K562 (cell line): Measurements from ENCODE around the gene HLA-DQB1. TPM values are rescaled to one million over a fixed set of nuclear protein-coding genes. Genes with fewer than 3 reads are reported as not detected.

Experiments used
- BRD4 ChIP-seq: fragments of 200-600 bp; sonication (generic); IDR thresholded peaks from 2 replicates; pipeline ENCODE4 v1.6.1; 2017; ENCODE audit warnings: inconsistent platforms
- GATA2 ChIP-seq: sonication (generic); formaldehyde crosslinking; IDR thresholded peaks from 2 replicates; pipeline ENCODE4 v1.4.0; 2020; ENCODE audit warnings: mild to moderate bottlenecking, missing genetic modification reagents
- MCM3 ChIP-seq: fragments of 450-650 bp; IDR thresholded peaks from 2 replicates; pipeline ENCODE4 v1.6.1; 2016
- NR2C2 ChIP-seq, 2 experiments: fragments of 200-800 bp in 1 of 2; sonication (Bioruptor generic) in 1 of 2; sonication (generic) in 1 of 2; formaldehyde crosslinking in 1 of 2; IDR thresholded peaks; 2 replicates each; pipeline versions ENCODE4 v1.6.1 to v1.8.0; 2016 to 2022; ENCODE audit warnings: mild to moderate bottlenecking in 1 of 2, missing compliant biosample characterization in 1 of 2, missing genetic modification characterization in 1 of 2, missing genetic modification reagents in 1 of 2
- ZC3H4 ChIP-seq: sonication (generic); formaldehyde crosslinking; IDR thresholded peaks from 2 replicates; pipeline ENCODE4 v1.9.0; 2021; ENCODE audit warnings: missing genetic modification reagents, borderline replicate concordance
- ZNF274 ChIP-seq: IDR thresholded peaks from 2 replicates; pipeline ENCODE4 v1.6.1; 2011; ENCODE audit warnings: low read depth, mild to moderate bottlenecking, low read length, moderate library complexity, borderline replicate concordance
- ZNF311 ChIP-seq: fragments of 250-450 bp; sonication (Bioruptor Pico); IDR thresholded peaks from 2 replicates; pipeline ENCODE4 v1.4.0; 2020; ENCODE audit warnings: mild to moderate bottlenecking, moderate library complexity
- polyA plus RNA-seq, 8 experiments: library from polyadenylated mRNA; depleted of rRNA in 4 of 8; stranded (reverse) in 5 of 8; unstranded in 3 of 8; fragments of >200 nt; fragmentation: Nextera tagmentation in 2 of 8; fragmentation: Illumina TruSeq in 1 of 8; extraction: Ambion mirVana in 2 of 8; extraction: Trizol in 1 of 8; gene quantifications; 2 replicates each; pipeline versions ENCODE4 v1.2.1 to v1.2.3, GENCODE V29; 2011 to 2014; ENCODE audit warnings: inconsistent platforms in 1 of 8, missing spikeins in 1 of 8
- total RNA-seq, 7 experiments: library from RNA; depleted of rRNA in 6 of 7; stranded (reverse); fragments of >200 nt in 6 of 7; fragmentation: Illumina TruSeq in 2 of 7; extraction: Trizol in 2 of 7; gene quantifications; 2 replicates each; pipeline versions ENCODE4 v1.2.1 to v1.2.3, GENCODE V29; 2011 to 2021; ENCODE audit warnings: low replicate concordance in 1 of 7

Gene HLA-DQB1
- total and polyA plus RNA-seq, 9 of the 15 experiments (the other 6 are each of a cell fraction or from before 2014, with no cell fraction given), result 0.29 TPM; not detected in 8

DNA sequence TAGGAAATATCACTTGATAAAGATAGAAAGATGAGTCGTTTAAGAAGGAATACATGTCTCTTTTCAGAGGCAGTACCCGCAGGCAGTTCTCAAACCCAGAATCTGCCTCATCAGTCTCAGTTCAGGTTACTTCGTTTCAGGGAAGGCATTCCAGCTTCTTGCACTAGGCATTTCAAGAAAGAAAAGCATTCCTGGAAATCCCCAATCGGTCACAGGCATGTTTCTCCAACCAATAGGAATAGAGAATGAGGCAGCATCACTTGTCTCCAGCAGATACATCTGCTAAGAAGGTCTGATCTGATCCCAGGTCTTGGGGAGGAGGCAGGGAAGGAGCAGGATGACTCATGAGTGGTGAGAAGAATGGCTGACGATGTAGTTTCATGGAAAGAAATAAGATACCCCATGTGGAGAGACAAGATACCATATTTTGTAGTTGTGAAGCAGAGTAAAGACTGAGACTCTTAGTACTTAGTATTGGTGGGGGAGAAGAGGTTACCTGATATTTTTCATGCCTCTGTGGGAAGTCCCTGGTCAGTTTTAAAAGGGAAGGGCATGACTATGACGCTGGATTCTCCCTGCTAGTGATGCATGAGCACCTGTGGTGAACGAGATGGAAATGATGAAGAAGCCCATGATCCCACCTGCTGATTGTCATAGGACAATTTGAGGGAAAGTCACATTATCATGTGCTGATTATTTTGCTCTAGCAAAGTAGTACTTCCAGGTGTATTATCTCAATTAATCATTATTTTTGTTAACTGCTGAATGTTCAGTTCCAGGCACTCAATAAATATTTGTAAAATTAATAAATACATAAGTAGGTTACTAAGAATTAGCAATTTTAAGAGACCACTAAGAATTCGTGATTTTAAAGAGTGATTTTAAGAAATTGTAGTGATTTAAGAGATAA, 56.5 kb downstream of the HLA-DQB1 start (continued):
- no peak for TF ChIP-seq ZNF311 (CRISPR knock-in tag)
- TF ChIP-seq MCM3, result no peak
- no peak for TF ChIP-seq BRD4
- no peak for TF ChIP-seq NR2C2 (CRISPR knock-in tag; IDR thresholded peaks at IDR 0.05)
- no peak for TF ChIP-seq NR2C2 (tag; IDR thresholded peaks at IDR 0.05)
- no peak for TF ChIP-seq GATA2 (CRISPR knock-in tag)
- no peak for TF ChIP-seq ZC3H4 (CRISPR knock-in tag)
- TF ChIP-seq ZNF274, result no peak

Other genes starting within 250 kb of the HLA-DQB1 start
Only the 7 nearest of the 11 such genes appear.
- gene HLA-DRB5, start 136.4 kb downstream of the HLA-DQB1 start, total RNA-seq (2014; rRNA removed), result not detected in 2 replicates
- not detected in 2 replicates for gene HLA-DRB5, start 136.4 kb downstream of the HLA-DQB1 start, total RNA-seq (2014; rRNA removed; fragmentation: Illumina TruSeq; extraction: Trizol)
- gene HLA-DRB5, start 136.4 kb downstream of the HLA-DQB1 start, total RNA-seq (2015; rRNA removed; fragmentation: Illumina TruSeq; extraction: Trizol), result not detected in 2 replicates
- 0.27 TPM in 1 of 2 replicates, not detected in the other for gene HLA-DRB5, start 136.4 kb downstream of the HLA-DQB1 start, total RNA-seq (2021)
- gene HLA-DRB5, start 136.4 kb downstream of the HLA-DQB1 start, polyA plus RNA-seq (2011; rRNA removed), result not detected in 2 replicates
- gene HLA-DRB5, start 136.4 kb downstream of the HLA-DQB1 start, polyA plus RNA-seq (2014; fragmentation: Illumina TruSeq; extraction: Trizol), result not detected in 2 replicates
- not detected for gene HLA-DRB5, start 136.4 kb downstream of the HLA-DQB1 start, polyA plus RNA-seq (2014; fragmentation: Nextera tagmentation; extraction: Ambion mirVana)
- not detected in 2 replicates for gene HLA-DRB5, start 136.4 kb downstream of the HLA-DQB1 start, polyA plus RNA-seq (2014; rRNA removed)
- not detected in 2 replicates for gene HLA-DRB1, start 76.8 kb downstream of the HLA-DQB1 start, total RNA-seq (2014; rRNA removed)
- gene HLA-DRB1, start 76.8 kb downstream of the HLA-DQB1 start, total RNA-seq (2014; rRNA removed; fragmentation: Illumina TruSeq; extraction: Trizol), result not detected in 2 replicates
- not detected in 2 replicates for gene HLA-DRB1, start 76.8 kb downstream of the HLA-DQB1 start, total RNA-seq (2015; rRNA removed; fragmentation: Illumina TruSeq; extraction: Trizol)
- gene HLA-DRB1, start 76.8 kb downstream of the HLA-DQB1 start, total RNA-seq (2021), result 0.78 and 1.0 TPM in 2 replicates
- 0.06 TPM in 1 of 2 replicates, not detected in the other for gene HLA-DRB1, start 76.8 kb downstream of the HLA-DQB1 start, polyA plus RNA-seq (2011; rRNA removed)
- gene HLA-DRB1, start 76.8 kb downstream of the HLA-DQB1 start, polyA plus RNA-seq (2014; fragmentation: Illumina TruSeq; extraction: Trizol), result not detected in 2 replicates
- under 1 TPM in 1 of 2 experiments, not detected in 1; 0.06 TPM for gene HLA-DRB1, start 76.8 kb downstream of the HLA-DQB1 start, polyA plus RNA-seq (2014; fragmentation: Nextera tagmentation; extraction: Ambion mirVana)
- not detected in 2 replicates for gene HLA-DRB1, start 76.8 kb downstream of the HLA-DQB1 start, polyA plus RNA-seq (2014; rRNA removed)
- not detected in 2 replicates for gene HLA-DQA1, start 29.3 kb downstream of the HLA-DQB1 start, total RNA-seq (2014; rRNA removed)
- gene HLA-DQA1, start 29.3 kb downstream of the HLA-DQB1 start, total RNA-seq (2014; rRNA removed; fragmentation: Illumina TruSeq; extraction: Trizol), result not detected in 2 replicates
- gene HLA-DQA1, start 29.3 kb downstream of the HLA-DQB1 start, total RNA-seq (2015; rRNA removed; fragmentation: Illumina TruSeq; extraction: Trizol), result not detected in 2 replicates
- 0.49 TPM in 2 replicates for gene HLA-DQA1, start 29.3 kb downstream of the HLA-DQB1 start, total RNA-seq (2021)
- not detected in 2 replicates for gene HLA-DQA1, start 29.3 kb downstream of the HLA-DQB1 start, polyA plus RNA-seq (2011; rRNA removed)
- not detected in 2 replicates for gene HLA-DQA1, start 29.3 kb downstream of the HLA-DQB1 start, polyA plus RNA-seq (2014; fragmentation: Illumina TruSeq; extraction: Trizol)
- gene HLA-DQA1, start 29.3 kb downstream of the HLA-DQB1 start, polyA plus RNA-seq (2014; fragmentation: Nextera tagmentation; extraction: Ambion mirVana), result not detected
- 0.04 and 0.23 TPM in 2 replicates for gene HLA-DQA1, start 29.3 kb downstream of the HLA-DQB1 start, polyA plus RNA-seq (2014; rRNA removed)
- gene HLA-DQA2, start 74.7 kb upstream of the HLA-DQB1 start, total RNA-seq (2014; rRNA removed), result not detected in 2 replicates
- not detected in 2 replicates for gene HLA-DQA2, start 74.7 kb upstream of the HLA-DQB1 start, total RNA-seq (2014; rRNA removed; fragmentation: Illumina TruSeq; extraction: Trizol)
- not detected in 2 replicates for gene HLA-DQA2, start 74.7 kb upstream of the HLA-DQB1 start, total RNA-seq (2015; rRNA removed; fragmentation: Illumina TruSeq; extraction: Trizol)
- gene HLA-DQA2, start 74.7 kb upstream of the HLA-DQB1 start, total RNA-seq (2021), result not detected in 2 replicates
- not detected in 2 replicates for gene HLA-DQA2, start 74.7 kb upstream of the HLA-DQB1 start, polyA plus RNA-seq (2011; rRNA removed)
- gene HLA-DQA2, start 74.7 kb upstream of the HLA-DQB1 start, polyA plus RNA-seq (2014; fragmentation: Illumina TruSeq; extraction: Trizol), result not detected in 2 replicates
- not detected for gene HLA-DQA2, start 74.7 kb upstream of the HLA-DQB1 start, polyA plus RNA-seq (2014; fragmentation: Nextera tagmentation; extraction: Ambion mirVana)
- gene HLA-DQA2, start 74.7 kb upstream of the HLA-DQB1 start, polyA plus RNA-seq (2014; rRNA removed), result not detected in 2 replicates
- not detected in 2 replicates for gene HLA-DQB2, start 96.9 kb upstream of the HLA-DQB1 start, total RNA-seq (2014; rRNA removed)
- not detected in 2 replicates for gene HLA-DQB2, start 96.9 kb upstream of the HLA-DQB1 start, total RNA-seq (2014; rRNA removed; fragmentation: Illumina TruSeq; extraction: Trizol)
- not detected in 2 replicates for gene HLA-DQB2, start 96.9 kb upstream of the HLA-DQB1 start, total RNA-seq (2015; rRNA removed; fragmentation: Illumina TruSeq; extraction: Trizol)
- not detected in 2 replicates for gene HLA-DQB2, start 96.9 kb upstream of the HLA-DQB1 start, total RNA-seq (2021)
- gene HLA-DQB2, start 96.9 kb upstream of the HLA-DQB1 start, polyA plus RNA-seq (2011; rRNA removed), result not detected in 2 replicates
- not detected in 2 replicates for gene HLA-DQB2, start 96.9 kb upstream of the HLA-DQB1 start, polyA plus RNA-seq (2014; fragmentation: Illumina TruSeq; extraction: Trizol)
- not detected for gene HLA-DQB2, start 96.9 kb upstream of the HLA-DQB1 start, polyA plus RNA-seq (2014; fragmentation: Nextera tagmentation; extraction: Ambion mirVana)
- not detected in 2 replicates for gene HLA-DQB2, start 96.9 kb upstream of the HLA-DQB1 start, polyA plus RNA-seq (2014; rRNA removed)
- gene HLA-DOB, start 150.3 kb upstream of the HLA-DQB1 start, total RNA-seq (2014; rRNA removed), result 0.98 and 1.7 TPM in 2 replicates
- 2.3 TPM in 2 replicates for gene HLA-DOB, start 150.3 kb upstream of the HLA-DQB1 start, total RNA-seq (2014; rRNA removed; fragmentation: Illumina TruSeq; extraction: Trizol)
- 1.1 and 1.2 TPM in 2 replicates for gene HLA-DOB, start 150.3 kb upstream of the HLA-DQB1 start, total RNA-seq (2015; rRNA removed; fragmentation: Illumina TruSeq; extraction: Trizol)
- 1.3 and 2.5 TPM in 2 replicates for gene HLA-DOB, start 150.3 kb upstream of the HLA-DQB1 start, total RNA-seq (2021)
- 4.0 and 4.6 TPM in 2 replicates for gene HLA-DOB, start 150.3 kb upstream of the HLA-DQB1 start, polyA plus RNA-seq (2011; rRNA removed)
- gene HLA-DOB, start 150.3 kb upstream of the HLA-DQB1 start, polyA plus RNA-seq (2014; fragmentation: Illumina TruSeq; extraction: Trizol), result 3.7 and 3.8 TPM in 2 replicates
- gene HLA-DOB, start 150.3 kb upstream of the HLA-DQB1 start, polyA plus RNA-seq (2014; fragmentation: Nextera tagmentation; extraction: Ambion mirVana), result 1 to 10 TPM; 2.5 to 2.7 TPM
- gene HLA-DOB, start 150.3 kb upstream of the HLA-DQB1 start, polyA plus RNA-seq (2014; rRNA removed), result 1.8 and 3.2 TPM in 2 replicates
- gene TAP2, start 172.1 kb upstream of the HLA-DQB1 start, total RNA-seq (2014; rRNA removed), result 19.8 and 26.6 TPM in 2 replicates
- 12.9 and 18.4 TPM in 2 replicates for gene TAP2, start 172.1 kb upstream of the HLA-DQB1 start, total RNA-seq (2014; rRNA removed; fragmentation: Illumina TruSeq; extraction: Trizol)
- gene TAP2, start 172.1 kb upstream of the HLA-DQB1 start, total RNA-seq (2015; rRNA removed; fragmentation: Illumina TruSeq; extraction: Trizol), result 13.9 and 15.2 TPM in 2 replicates
- 47.2 and 53.5 TPM in 2 replicates for gene TAP2, start 172.1 kb upstream of the HLA-DQB1 start, total RNA-seq (2021)
- 15.7 and 19.6 TPM in 2 replicates for gene TAP2, start 172.1 kb upstream of the HLA-DQB1 start, polyA plus RNA-seq (2011; rRNA removed)
- gene TAP2, start 172.1 kb upstream of the HLA-DQB1 start, polyA plus RNA-seq (2014; fragmentation: Illumina TruSeq; extraction: Trizol), result 26.8 and 27.3 TPM in 2 replicates
- gene TAP2, start 172.1 kb upstream of the HLA-DQB1 start, polyA plus RNA-seq (2014; fragmentation: Nextera tagmentation; extraction: Ambion mirVana), result 1 to 10 TPM; 2.0 to 3.1 TPM
- 27.7 and 35.3 TPM in 2 replicates for gene TAP2, start 172.1 kb upstream of the HLA-DQB1 start, polyA plus RNA-seq (2014; rRNA removed)